Activated CD8-positive, alpha-beta T cell treated with anti-CD3 and anti-CD28 coated beads for 36 hours (primary cell): Measurements from ENCODE around the gene MACROD2. TPM values are rescaled to one million over a fixed set of nuclear protein-coding genes. Genes with fewer than 3 reads are reported as not detected.

ENCODE experiments used
- ATAC-seq: fragments of 200-7000 bp; cut with Tn5 transposase; one replicate; pipeline ENCODE4 v1.10.0; 2021; ENCODE audit warnings: mild to moderate bottlenecking, moderate library complexity
- CTCF ChIA-PET: fragments of 350-600 bp; sonication (Branson Sonifier 250); formaldehyde crosslinking; loops from one replicate; lab custom pipeline; 2021; ENCODE audit warnings: antibody characterized with exemption; lab: Charles Lee
- POLR2A ChIA-PET: fragments of 350-600 bp; sonication (Branson Sonifier 250); formaldehyde crosslinking; loops from one replicate; lab custom pipeline; 2021; ENCODE audit warnings: antibody characterized with exemption; lab: Charles Lee
- DNase-seq: peaks from one replicate; pipeline ENCODE4 v3.0.0-alpha.2; 2020
- H3K27ac Mint-ChIP-seq: one replicate; pipeline ENCODE4 v1.8.0; 2021; ENCODE audit warnings: mild to moderate bottlenecking, mixed read lengths
- H3K27me3 Mint-ChIP-seq: one replicate; pipeline ENCODE4 v1.8.0; 2021; ENCODE audit warnings: mixed read lengths
- H3K36me3 Mint-ChIP-seq: one replicate; pipeline ENCODE4 v1.8.0; 2021; ENCODE audit warnings: low read depth, mixed read lengths
- H3K4me1 Mint-ChIP-seq: one replicate; pipeline ENCODE4 v1.8.0; 2021; ENCODE audit warnings: low read depth, mixed read lengths
- H3K4me3 Mint-ChIP-seq: one replicate; pipeline ENCODE4 v1.8.0; 2021; ENCODE audit warnings: mild to moderate bottlenecking, moderate library complexity, mixed read lengths
- H3K9me3 Mint-ChIP-seq: one replicate; pipeline ENCODE4 v1.8.0; 2021; ENCODE audit warnings: mixed read lengths
- CTCF ChIP-seq: fragments of 200-600 bp; IDR thresholded peaks from one replicate; pipeline ENCODE4 v1.8.0; 2022; ENCODE audit warnings: antibody characterized with exemption, mild to moderate bottlenecking
- intact Hi-C: fragments of 100-400 bp; cut with micrococcal nuclease; formaldehyde crosslinking; loops from one replicate; pipeline ENCODE4 v1.10.0; 2022
- total RNA-seq, 2 experiments: library from RNA; stranded (reverse); gene quantifications; one replicate each; pipeline ENCODE4 v1.2.3, GENCODE V29; 2021

Gene MACROD2
- total RNA-seq, 2 experiments from 2014 or later = not detected

- ATAC-seq = no peak
- Mint-ChIP-seq H3K27ac (no peak overlapping the region), H3K9me3 (no peaks in the 10 kb centered on the region), H3K4me3 (no peak overlapping the region), H3K27me3 (no peaks in the 10 kb centered on the region), H3K36me3 (no peaks in the 10 kb centered on the region), H3K4me1 (no peaks in the 10 kb centered on the region)
- CTCF ChIA-PET = no interaction called here
- no peak for DNase-seq
- TF ChIP-seq CTCF = no peak
- POLR2A ChIA-PET = no interaction called here
- intact Hi-C loops = no loop called here
Observed at GRCh38 chr20:14723614-14724013, 728.3 kb downstream of the MACROD2 start.

- no peaks in the 10 kb centered on the region for H3K4me1 Mint-ChIP-seq
- H3K9me3 Mint-ChIP-seq = no peaks in the 10 kb centered on the region
- no peak for ATAC-seq
Observed at GRCh38 chr20:14724036-14724435, 728.7 kb downstream of the MACROD2 start.

GRCh38 chr20:14724468-14724867 is 729.2 kb downstream of the MACROD2 start:
- H3K27me3 Mint-ChIP-seq = no peaks in the 10 kb centered on the region
- no peaks in the 10 kb centered on the region for H3K36me3 Mint-ChIP-seq
- H3K4me1 Mint-ChIP-seq = no peaks in the 10 kb centered on the region
- ChIA-PET CTCF (no interaction called here), POLR2A (no interaction called here)
- intact Hi-C loops = no loop called here
- no peak for DNase-seq
- no peak overlapping the region for H3K27ac Mint-ChIP-seq
- no peak for ATAC-seq
- no peak overlapping the region for H3K4me3 Mint-ChIP-seq
- H3K9me3 Mint-ChIP-seq = no peaks in the 10 kb centered on the region
- no peak for TF ChIP-seq CTCF

More at GRCh38 chr20:14724036-14724435, 728.7 kb downstream of the MACROD2 start:
- ChIA-PET CTCF (no interaction called here), POLR2A (no interaction called here)
- Mint-ChIP-seq H3K27ac (no peak overlapping the region), H3K27me3 (no peaks in the 10 kb centered on the region), H3K36me3 (no peaks in the 10 kb centered on the region), H3K4me3 (no peak overlapping the region)
- no peak for TF ChIP-seq CTCF
- intact Hi-C loops = no loop called here
- DNase-seq = no peak

GRCh38 chr20:14726591-14726990 is 731.3 kb downstream of the MACROD2 start:
- DNase-seq (no peak), ATAC-seq (no peak)
- H3K36me3 Mint-ChIP-seq = no peaks in the 10 kb centered on the region
- no peaks in the 10 kb centered on the region for H3K4me1 Mint-ChIP-seq
- H3K27me3 Mint-ChIP-seq = no peaks in the 10 kb centered on the region
- TF ChIP-seq CTCF = no peak
- no peaks in the 10 kb centered on the region for H3K9me3 Mint-ChIP-seq
- no peak overlapping the region for H3K27ac Mint-ChIP-seq
- H3K4me3 Mint-ChIP-seq = no peak overlapping the region
- POLR2A ChIA-PET = no interaction called here
- CTCF ChIA-PET = no interaction called here
- intact Hi-C loops = no loop called here

GRCh38 chr20:14727485-14728150 is 732.3 kb downstream of the MACROD2 start:
- CTCF ChIA-PET = no interaction called here
- no peak for ATAC-seq
- no peaks in the 10 kb centered on the region for H3K36me3 Mint-ChIP-seq
- H3K27ac Mint-ChIP-seq = no peak overlapping the region
- intact Hi-C loops = no loop called here
- H3K27me3 Mint-ChIP-seq = no peaks in the 10 kb centered on the region
- no peak for TF ChIP-seq CTCF
- no peaks in the 10 kb centered on the region for H3K4me1 Mint-ChIP-seq
- POLR2A ChIA-PET = no interaction called here
- H3K4me3 Mint-ChIP-seq = no peak overlapping the region
- DNase-seq = no peak
- peaks cover 1% of the 10 kb centered on the region for H3K9me3 Mint-ChIP-seq
